Gastrocnemius medialis (tissue), 4 donors: ENCODE results near the gene PRKD1.

ENCODE experiments used
- POLR2A ChIP-seq, 2 donors: fragments of 450-650 bp; IDR thresholded peaks; one replicate each; pipeline ENCODE4 v1.6.1; 2017; ENCODE audit warnings: antibody characterized with exemption in 2 of 2, mild to moderate bottlenecking in 2 of 2, moderate library complexity in 2 of 2
- TF ChIP-seq, protein P1 (sequence below), 5 experiments: fragments of 450-650 bp in 3 of 5; fragments of 200-600 bp in 2 of 5; sonication (generic) in 2 of 5; IDR thresholded peaks in 4 of 5; conservative IDR thresholded peaks in 1 of 5; 1 replicate in 4 of 5; 2 replicates in 1 of 5; pipeline ENCODE4 v1.5.1; 2016 to 2019; ENCODE audit warnings: antibody characterized with exemption in 5 of 5, mild to moderate bottlenecking in 3 of 5, moderate library complexity in 3 of 5

DNA sequence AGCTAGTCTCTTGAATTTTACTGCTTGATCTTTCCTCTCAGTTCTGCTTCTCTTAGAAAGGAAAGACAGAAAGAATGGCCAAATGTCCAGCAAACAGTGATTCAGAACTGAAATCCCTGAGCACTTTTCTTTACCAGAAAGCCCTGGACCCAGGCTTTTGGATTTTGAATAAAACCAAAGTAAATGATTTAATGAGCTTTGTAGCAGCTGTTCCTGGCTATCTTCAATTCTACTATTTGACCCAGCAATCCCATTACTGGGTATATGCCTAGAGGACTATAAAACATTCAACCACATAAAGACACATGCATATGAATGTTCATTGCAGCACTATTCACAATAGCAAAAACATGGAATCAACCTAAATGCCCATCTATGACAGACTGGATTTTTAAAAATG is 187.2 kb downstream of the PRKD1 start:
- TF ChIP-seq POLR2A (IDR thresholded peaks at IDR 0.05), result no peak
- TF ChIP-seq, protein P1, sequence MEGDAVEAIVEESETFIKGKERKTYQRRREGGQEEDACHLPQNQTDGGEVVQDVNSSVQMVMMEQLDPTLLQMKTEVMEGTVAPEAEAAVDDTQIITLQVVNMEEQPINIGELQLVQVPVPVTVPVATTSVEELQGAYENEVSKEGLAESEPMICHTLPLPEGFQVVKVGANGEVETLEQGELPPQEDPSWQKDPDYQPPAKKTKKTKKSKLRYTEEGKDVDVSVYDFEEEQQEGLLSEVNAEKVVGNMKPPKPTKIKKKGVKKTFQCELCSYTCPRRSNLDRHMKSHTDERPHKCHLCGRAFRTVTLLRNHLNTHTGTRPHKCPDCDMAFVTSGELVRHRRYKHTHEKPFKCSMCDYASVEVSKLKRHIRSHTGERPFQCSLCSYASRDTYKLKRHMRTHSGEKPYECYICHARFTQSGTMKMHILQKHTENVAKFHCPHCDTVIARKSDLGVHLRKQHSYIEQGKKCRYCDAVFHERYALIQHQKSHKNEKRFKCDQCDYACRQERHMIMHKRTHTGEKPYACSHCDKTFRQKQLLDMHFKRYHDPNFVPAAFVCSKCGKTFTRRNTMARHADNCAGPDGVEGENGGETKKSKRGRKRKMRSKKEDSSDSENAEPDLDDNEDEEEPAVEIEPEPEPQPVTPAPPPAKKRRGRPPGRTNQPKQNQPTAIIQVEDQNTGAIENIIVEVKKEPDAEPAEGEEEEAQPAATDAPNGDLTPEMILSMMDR (IDR thresholded peaks at IDR 0.05 in 4 of 5, conservative IDR thresholded peaks at IDR 0.05 in 1 of 5), result no peak
